ENCODE measurements around the gene CD164L2. TPM values are rescaled to one million over a fixed set of nuclear protein-coding genes. Genes with fewer than 3 reads are reported as not detected.

The CD164L2 gene
- total and polyA plus RNA-seq, 2 donors (not counting 1 experiment from before 2014, with no cell fraction given) = not detected

- DNase-seq (peak; percentile 88), ATAC-seq (ENCODE audit: low read depth) (peak; percentile 70)
- no peaks in the 10 kb centered on the region for H4K20me1 ChIP-seq (ENCODE audit: control insufficient read depth, insufficient read depth, low read length, poor library complexity, severe bottlenecking)
- intact Hi-C loops (cut with micrococcal nuclease) = loop anchor here (1.0 to 5.0 kb wide), 3 partner anchors 8 to 43 kb away; partner anchors contain the start of gene TMEM222
- Mint-ChIP-seq H3K4me1 (peaks cover 54% of the 10 kb centered on the region), H3K4me3 (peak overlapping the region; percentile 93), H3K9me3 (ENCODE audit: insufficient read depth) (no peaks in the 10 kb centered on the region), H3K27me3 (no peaks in the 10 kb centered on the region), H3K27ac (peak overlapping the region; percentile 82)
- H3K79me2 ChIP-seq (ENCODE audit: control insufficient read depth, insufficient read depth, low read length) = no peaks in the 10 kb centered on the region
- peaks cover 33 to 47% of the 10 kb centered on the region in 2 donors for H3K4me1 ChIP-seq (ENCODE audit: control insufficient read depth in 2 of 2, insufficient read depth in 2 of 2, low read length in 2 of 2)
- H3K27me3 ChIP-seq (replicated peaks in 1 of 4; ENCODE audit: control extremely low read depth in 1 of 4, control insufficient read depth in 3 of 4, insufficient read depth in 4 of 4, low read length in 3 of 4) = no peaks in the 10 kb centered on the region
- peak overlapping the region; percentile 75 for H2AFZ ChIP-seq (ENCODE audit: insufficient read depth, low read depth, low read length, poor library complexity, severe bottlenecking)
- WGBS (ENCODE audit: insufficient coverage) = 4% methylated on average over 37 of the region's 40 CpGs
- no peak overlapping the region for H3K27ac ChIP-seq (ENCODE audit: low read length in 2 of 2)
- ChIA-PET POLR2A (interaction anchor here (0.6 to 4.7 kb wide), 11 partner anchors 8 to 822 kb away, joined by 3 to 14 read pairs (median 4); partner anchors contain the start of genes CD164L2 and SYTL1), CTCF (interaction anchor here (0.9 to 8.5 kb wide), 18 partner anchors 8 to 304 kb away, joined by 3 to 74 read pairs (median 4); partner anchors contain the start of genes GPR3 and SYTL1)
- no peaks in the 10 kb centered on the region for H3K9me3 ChIP-seq (ENCODE audit: control extremely low read depth in 1 of 3, control insufficient read depth in 2 of 3, insufficient read depth in 1 of 3, low read length in 2 of 3)
- H3K9ac ChIP-seq (ENCODE audit: low read length) = peak overlapping the region; percentile 68
- peak overlapping the region; percentile 99 for H3K4me2 ChIP-seq (replicated peaks; ENCODE audit: low read depth, low read length, poor library complexity, severe bottlenecking)
- H3K4me3 ChIP-seq (ENCODE audit: control extremely low read depth in 1 of 5, extremely low read depth in 1 of 5, insufficient read depth in 1 of 5, low read depth in 2 of 5, low read length in 4 of 5) = peak overlapping the region; percentile 32 to 74 (median 60)
- TF ChIP-seq EZH2 (IDR thresholded peaks at IDR 0.05; ENCODE audit: borderline replicate concordance, insufficient read depth, low read depth, low read length, poor library complexity, severe bottlenecking) (no peak), CTCF (IDR thresholded peaks at IDR 0.05) (no peak)
- H3K36me3 ChIP-seq (replicated peaks in 1 of 2; ENCODE audit: control extremely low read depth in 1 of 2, control insufficient read depth in 1 of 2, extremely low read depth in 1 of 2, insufficient read depth in 2 of 2, low read length in 1 of 2) = no peaks in the 10 kb centered on the region
Measured at GRCh38 chr1:27365372-27366112, 17.6 kb downstream of the CD164L2 start.
